PFSK-1 (cell line): ENCODE results near the gene SEZ6L.

Experiments used
- FOXP2 ChIP-seq: optimal IDR thresholded peaks from 2 replicates; pipeline ENCODE3; 2011; ENCODE audit warnings: borderline replicate concordance, control low read depth, inconsistent platforms; ENCODE audit not compliant: insufficient read depth; ENCODE audit errors: extremely low read length, extremely low read depth
- POLR2AphosphoS5 ChIP-seq: IDR thresholded peaks from 2 replicates; pipeline ENCODE4 v1.6.1; 2012; ENCODE audit warnings: low read depth, mild to moderate bottlenecking, control low read depth, low read length, moderate library complexity
- SIN3A ChIP-seq: IDR thresholded peaks from 2 replicates; pipeline ENCODE4 v1.6.1; 2012; ENCODE audit warnings: mild to moderate bottlenecking, low read length, moderate library complexity, borderline replicate concordance; ENCODE audit not compliant: insufficient read depth
- TAF1 ChIP-seq: IDR thresholded peaks from 2 replicates; pipeline ENCODE4 v1.6.1; 2012; ENCODE audit warnings: low read length, control low read depth, borderline replicate concordance; ENCODE audit not compliant: insufficient read depth
- TF ChIP-seq, protein P1 (sequence below), 2 experiments: IDR thresholded peaks; 2 replicates each; pipeline versions ENCODE4 v1.6.1 to v1.8.0; 2011 to 2012; ENCODE audit warnings: low read depth in 2 of 2, low read length in 2 of 2, control low read depth in 1 of 2, inconsistent platforms in 1 of 2, mild to moderate bottlenecking in 1 of 2, moderate library complexity in 1 of 2; ENCODE audit not compliant: insufficient read depth in 1 of 2

The SEZ6L gene

DNA sequence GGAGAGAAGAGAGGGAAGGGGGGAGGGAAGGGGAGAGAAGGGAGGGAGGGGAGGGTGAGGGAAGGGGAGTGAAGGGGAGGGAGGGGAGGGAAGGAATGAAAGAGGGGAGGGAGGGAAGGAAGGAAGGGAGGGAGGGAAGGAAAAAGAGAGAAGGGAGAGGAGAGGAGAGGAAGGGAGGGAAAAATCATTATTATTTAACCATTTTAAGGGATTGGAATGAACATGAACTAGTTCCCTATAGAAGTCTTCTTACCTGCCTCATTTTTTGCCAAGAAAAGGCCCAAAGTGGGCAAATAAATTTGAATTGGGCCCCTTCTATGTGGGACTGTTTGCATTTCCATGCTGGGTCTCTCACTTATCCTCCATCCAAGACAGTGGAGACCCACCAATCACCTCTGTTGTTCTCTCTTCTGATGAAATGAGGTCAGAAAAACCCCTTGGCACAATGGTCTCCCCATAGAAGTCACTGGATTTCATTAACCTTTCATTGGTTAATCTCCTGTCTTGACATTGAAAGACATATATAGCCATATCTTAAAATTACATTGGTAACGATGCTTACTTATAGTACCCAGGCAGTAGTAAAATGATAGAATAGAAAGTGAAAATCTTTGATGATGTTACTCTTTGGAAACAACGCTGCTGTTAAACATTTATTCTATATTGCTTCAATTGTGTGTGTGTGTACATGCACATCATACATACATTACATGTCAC is 179.7 kb downstream of the SEZ6L start:
- no peak for TF ChIP-seq POLR2AphosphoS5
- TF ChIP-seq SIN3A: no peak
- TF ChIP-seq, protein P1, sequence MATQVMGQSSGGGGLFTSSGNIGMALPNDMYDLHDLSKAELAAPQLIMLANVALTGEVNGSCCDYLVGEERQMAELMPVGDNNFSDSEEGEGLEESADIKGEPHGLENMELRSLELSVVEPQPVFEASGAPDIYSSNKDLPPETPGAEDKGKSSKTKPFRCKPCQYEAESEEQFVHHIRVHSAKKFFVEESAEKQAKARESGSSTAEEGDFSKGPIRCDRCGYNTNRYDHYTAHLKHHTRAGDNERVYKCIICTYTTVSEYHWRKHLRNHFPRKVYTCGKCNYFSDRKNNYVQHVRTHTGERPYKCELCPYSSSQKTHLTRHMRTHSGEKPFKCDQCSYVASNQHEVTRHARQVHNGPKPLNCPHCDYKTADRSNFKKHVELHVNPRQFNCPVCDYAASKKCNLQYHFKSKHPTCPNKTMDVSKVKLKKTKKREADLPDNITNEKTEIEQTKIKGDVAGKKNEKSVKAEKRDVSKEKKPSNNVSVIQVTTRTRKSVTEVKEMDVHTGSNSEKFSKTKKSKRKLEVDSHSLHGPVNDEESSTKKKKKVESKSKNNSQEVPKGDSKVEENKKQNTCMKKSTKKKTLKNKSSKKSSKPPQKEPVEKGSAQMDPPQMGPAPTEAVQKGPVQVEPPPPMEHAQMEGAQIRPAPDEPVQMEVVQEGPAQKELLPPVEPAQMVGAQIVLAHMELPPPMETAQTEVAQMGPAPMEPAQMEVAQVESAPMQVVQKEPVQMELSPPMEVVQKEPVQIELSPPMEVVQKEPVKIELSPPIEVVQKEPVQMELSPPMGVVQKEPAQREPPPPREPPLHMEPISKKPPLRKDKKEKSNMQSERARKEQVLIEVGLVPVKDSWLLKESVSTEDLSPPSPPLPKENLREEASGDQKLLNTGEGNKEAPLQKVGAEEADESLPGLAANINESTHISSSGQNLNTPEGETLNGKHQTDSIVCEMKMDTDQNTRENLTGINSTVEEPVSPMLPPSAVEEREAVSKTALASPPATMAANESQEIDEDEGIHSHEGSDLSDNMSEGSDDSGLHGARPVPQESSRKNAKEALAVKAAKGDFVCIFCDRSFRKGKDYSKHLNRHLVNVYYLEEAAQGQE (IDR thresholded peaks at IDR 0.05; ENCODE audit: insufficient read depth in 1 of 2, low read depth in 2 of 2, low read length in 2 of 2): no peak
- TF ChIP-seq TAF1: no peak
- TF ChIP-seq FOXP2: no peak

DNA sequence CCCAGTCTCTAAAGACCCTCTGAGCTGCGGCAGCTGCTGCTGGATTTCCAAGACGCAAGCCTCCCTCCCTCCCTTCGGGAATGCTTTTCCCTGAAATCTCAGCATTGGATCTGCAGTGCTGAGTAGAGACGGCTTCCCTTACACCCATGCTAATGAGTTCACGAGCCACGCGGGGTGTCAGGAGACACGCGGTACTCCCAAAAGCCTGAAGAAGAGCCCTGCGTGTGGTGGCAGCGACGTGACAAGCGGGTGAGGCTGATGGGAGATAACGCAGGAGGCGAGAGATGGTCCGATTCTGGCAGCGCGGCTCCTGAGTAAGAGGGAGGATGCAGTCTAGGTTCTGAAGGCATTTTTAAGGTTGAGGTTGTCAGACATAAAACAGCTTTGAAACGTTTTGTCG is 185.4 kb downstream of the SEZ6L start:
- TF ChIP-seq FOXP2 (no peak), SIN3A (no peak), TAF1 (no peak), POLR2AphosphoS5 (no peak)
- TF ChIP-seq, protein P1 (IDR thresholded peaks at IDR 0.05; ENCODE audit: insufficient read depth in 1 of 2, low read depth in 2 of 2, low read length in 2 of 2): no peak

DNA sequence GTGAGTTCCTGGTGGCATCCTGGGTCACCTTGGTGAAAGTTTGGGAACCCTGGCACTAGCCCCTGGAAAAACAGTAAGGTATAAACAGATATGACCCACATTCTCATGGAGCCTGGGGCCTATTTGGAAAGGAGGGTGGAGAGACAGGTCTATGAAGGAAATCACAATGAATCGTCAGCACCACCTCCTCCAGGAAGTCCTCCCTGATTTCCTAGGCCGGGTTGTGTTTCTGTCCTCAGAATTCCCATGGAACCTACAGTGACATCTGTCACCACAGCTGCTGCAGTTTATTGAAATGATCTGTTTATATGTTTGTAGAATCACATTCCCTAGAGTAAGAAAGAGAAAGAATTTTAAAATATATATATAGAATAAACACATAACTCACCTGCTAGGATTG is 188.0 kb downstream of the SEZ6L start:
- TF ChIP-seq SIN3A (no peak), TAF1 (no peak), POLR2AphosphoS5 (no peak), FOXP2 (no peak)
- TF ChIP-seq, protein P1 (IDR thresholded peaks at IDR 0.05; ENCODE audit: insufficient read depth in 1 of 2, low read depth in 2 of 2, low read length in 2 of 2): no peak

DNA sequence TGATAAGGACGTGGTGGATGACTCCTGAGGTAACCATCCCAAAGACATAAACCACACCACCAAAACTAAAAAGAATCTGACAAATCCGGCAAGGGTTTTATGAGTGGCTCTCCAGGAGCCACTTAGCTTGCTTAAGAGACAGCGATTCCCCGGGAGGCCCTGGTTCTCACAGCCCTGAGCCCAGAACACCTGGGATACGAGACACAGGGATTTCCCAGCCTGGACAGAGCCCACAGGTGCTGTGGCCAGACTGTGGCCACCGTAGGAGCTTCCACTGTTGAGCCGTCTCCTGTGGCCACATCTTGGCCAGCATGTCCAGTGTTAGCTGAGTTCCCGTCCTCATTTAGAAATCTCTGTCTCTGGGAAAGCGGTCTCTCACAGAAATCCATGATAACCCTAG is 188.6 kb downstream of the SEZ6L start:
- TF ChIP-seq TAF1: no peak
- TF ChIP-seq SIN3A: no peak
- no peak for TF ChIP-seq POLR2AphosphoS5
- no peak for TF ChIP-seq FOXP2
- TF ChIP-seq, protein P1 (IDR thresholded peaks at IDR 0.05; ENCODE audit: insufficient read depth in 1 of 2, low read depth in 2 of 2, low read length in 2 of 2): no peak

DNA sequence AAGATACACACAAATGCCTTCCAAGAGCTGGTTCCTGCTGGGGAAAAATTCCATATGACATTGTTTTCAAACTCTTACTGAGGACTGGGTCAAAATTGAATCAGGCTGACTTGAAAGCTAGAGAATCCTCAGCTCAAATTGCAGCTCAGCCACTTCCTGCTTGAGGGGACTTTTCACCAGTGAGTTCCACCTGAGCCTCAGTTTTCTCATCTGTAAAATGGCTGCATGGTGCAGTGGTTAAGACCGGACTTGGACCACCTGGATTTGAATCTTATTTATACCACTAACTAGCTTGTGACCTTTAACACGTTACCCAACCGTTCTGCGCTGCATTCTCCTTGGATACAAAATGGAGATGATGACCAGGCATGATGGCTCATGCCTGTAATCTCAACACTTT is 189.9 kb downstream of the SEZ6L start:
- no peak for TF ChIP-seq POLR2AphosphoS5
- TF ChIP-seq, protein P1 (IDR thresholded peaks at IDR 0.05; ENCODE audit: insufficient read depth in 1 of 2, low read depth in 2 of 2, low read length in 2 of 2): no peak
- no peak for TF ChIP-seq FOXP2
- no peak for TF ChIP-seq TAF1
- TF ChIP-seq SIN3A: no peak
